ENCODE measurements around the gene CERS2.

CERS2 gene

GRCh38 chr1:150997126-150997872 is 22.7 kb upstream of the CERS2 start:
- DNase-seq (ENCODE audit: low read depth): no peak

GRCh38 chr1:150995896-150996295 is 21.3 kb upstream of the CERS2 start:
- DNase-seq (ENCODE audit: low read depth): no peak

- DNase-seq (ENCODE audit: low read depth): no peak
Observed at GRCh38 chr1:150995460-150995859, 20.8 kb upstream of the CERS2 start.

GRCh38 chr1:150994248-150994647 is 19.6 kb upstream of the CERS2 start:
- DNase-seq (ENCODE audit: low read depth): no peak

- no peak for DNase-seq (ENCODE audit: low read depth)
Observed at GRCh38 chr1:150992626-150993025, 18.0 kb upstream of the CERS2 start.

- no peak for DNase-seq (ENCODE audit: low read depth)
Observed at GRCh38 chr1:150987924-150988323, 13.3 kb upstream of the CERS2 start.

- no peak for DNase-seq (ENCODE audit: low read depth)
Observed at GRCh38 chr1:150985179-150985825, 10.7 kb upstream of the CERS2 start.

- no peak for DNase-seq (ENCODE audit: low read depth)
Observed at GRCh38 chr1:150981805-150982712, 7.4 kb upstream of the CERS2 start, which contains the start of gene ANXA9. TSS of gene ANXA9 (plus strand) at chr1:150982292. CDS start at chr1:150983106, 814 bp downstream.

- DNase-seq (ENCODE audit: low read depth): no peak
Observed at GRCh38 chr1:150981177-150981804, 6.7 kb upstream of the CERS2 start.

- DNase-seq (ENCODE audit: low read depth): peak; percentile 78
Observed at GRCh38 chr1:150979092-150980056, 4.7 kb upstream of the CERS2 start.

- no peak for DNase-seq (ENCODE audit: low read depth)
Observed at GRCh38 chr1:150976879-150977694, 2.5 kb upstream of the CERS2 start.

GRCh38 chr1:150976401-150976821 is 1.8 kb upstream of the CERS2 start:
- DNase-seq (ENCODE audit: low read depth): no peak

- DNase-seq (ENCODE audit: low read depth): no peak
Observed at GRCh38 chr1:150973836-150974579, 627 bp downstream of the CERS2 start.

- no peak for DNase-seq (ENCODE audit: low read depth)
Observed at GRCh38 chr1:150973258-150973835, 1.3 kb downstream of the CERS2 start.

- no peak for DNase-seq (ENCODE audit: low read depth)
Observed at GRCh38 chr1:150972417-150972940, 2.2 kb downstream of the CERS2 start.

- no peak for DNase-seq (ENCODE audit: low read depth)
Observed at GRCh38 chr1:150971583-150972416, 2.8 kb downstream of the CERS2 start.

GRCh38 chr1:150970808-150971582 is 3.6 kb downstream of the CERS2 start:
- DNase-seq (ENCODE audit: low read depth): no peak

All from HS-5 (cell line).